Stimulated activated CD4-positive, alpha-beta T cell treated with anti-CD3 and anti-CD28 coated beads, Interleukin-2, amount 100 ng/mL, for 24 hours (primary cell): ENCODE results near the gene DCX.

Experiments
- DNase-seq, 2 donors: peaks; one replicate each; pipeline ENCODE4 v3.0.0-alpha.2; 2020

DCX gene

DNA sequence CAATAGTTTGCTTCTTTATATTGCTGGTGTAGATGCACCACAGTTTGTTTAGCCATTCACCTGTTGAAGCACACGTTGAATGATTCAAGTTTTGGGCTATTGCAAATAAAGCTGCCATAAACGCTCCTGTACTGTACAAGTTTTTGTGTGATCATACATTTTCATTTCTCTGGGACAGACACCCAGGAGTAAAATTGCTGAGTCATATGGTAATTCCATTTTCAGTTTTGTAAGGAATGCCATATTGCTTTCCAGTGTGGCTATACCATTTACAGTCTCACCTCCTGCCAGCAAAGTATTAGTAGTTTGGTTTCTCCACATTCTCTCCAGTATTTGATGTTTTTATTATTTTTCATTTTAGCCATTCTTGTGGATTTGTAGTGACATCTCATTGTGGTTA is 109.7 kb downstream of the DCX start:
- DNase-seq = no peak

DNA sequence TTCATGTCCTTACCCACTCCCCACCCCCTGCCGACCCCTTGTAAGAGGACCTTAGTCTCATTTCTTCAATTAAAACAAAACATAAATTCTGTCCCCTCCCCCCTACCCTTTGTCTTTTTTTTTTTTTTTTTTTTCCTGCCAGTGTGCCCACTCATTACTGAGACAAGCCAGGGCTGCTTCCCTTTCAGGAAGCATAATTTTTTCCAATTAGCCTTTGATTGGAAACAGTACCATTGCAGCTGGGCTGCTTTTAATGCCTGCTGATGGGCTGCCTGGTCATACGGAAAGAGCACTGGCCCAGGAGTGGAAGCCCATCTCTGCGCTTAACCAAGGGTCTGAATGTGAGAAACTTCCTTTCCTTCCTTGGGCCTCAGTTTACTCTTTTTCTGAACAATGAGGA is 123.2 kb downstream of the DCX start:
- DNase-seq = no peak

DNA sequence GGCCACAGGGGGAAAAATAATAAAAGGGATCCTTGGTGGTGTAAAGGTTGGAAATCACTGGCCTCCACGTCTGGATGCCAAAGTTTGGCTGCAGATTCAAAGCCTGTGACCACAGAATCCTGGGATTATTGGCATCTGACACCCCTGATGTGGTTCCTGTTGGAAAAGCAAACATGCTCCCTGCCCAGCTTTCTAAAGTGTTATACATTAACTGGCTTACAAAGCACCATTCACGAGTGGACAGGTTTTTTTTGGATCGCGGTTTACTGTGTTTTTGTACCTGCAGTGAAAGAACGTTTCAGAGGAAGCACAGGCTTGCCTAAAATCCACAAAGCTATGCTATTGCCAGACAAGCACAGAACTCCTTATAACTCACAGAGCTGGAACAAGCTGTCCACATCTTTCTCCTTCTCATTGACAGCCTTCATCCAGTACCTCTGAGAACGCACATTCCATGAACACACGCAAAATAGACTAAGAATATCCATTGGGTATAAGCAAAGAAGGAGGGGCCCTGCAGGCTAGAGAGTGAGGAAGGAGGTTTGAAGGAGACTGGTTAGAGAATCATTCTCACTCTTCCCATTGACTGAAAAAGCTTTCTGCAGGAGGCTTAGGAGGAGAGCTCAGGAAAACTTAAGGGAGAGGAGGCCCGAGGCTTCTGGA is 127.2 kb downstream of the DCX start:
- DNase-seq = no peak

DNA sequence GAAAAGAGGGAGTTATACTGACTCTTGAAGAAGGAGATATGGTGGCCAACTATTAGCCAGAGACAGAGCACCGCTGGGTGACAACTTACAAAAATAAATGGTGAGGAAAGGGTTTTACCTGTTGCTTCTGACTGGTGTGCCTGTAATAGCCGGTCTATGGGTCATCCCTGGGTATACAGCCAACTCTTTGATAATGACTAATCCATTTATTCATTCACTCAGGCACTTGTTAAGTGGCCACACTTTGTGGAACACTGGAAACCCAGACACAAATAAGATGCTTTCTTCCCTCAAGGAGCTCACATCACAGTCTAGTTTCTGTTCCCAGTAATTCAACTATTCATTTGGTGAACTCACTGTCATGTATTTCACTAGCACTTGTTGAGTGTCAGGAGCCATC is 128.5 kb downstream of the DCX start:
- DNase-seq = no peak

DNA sequence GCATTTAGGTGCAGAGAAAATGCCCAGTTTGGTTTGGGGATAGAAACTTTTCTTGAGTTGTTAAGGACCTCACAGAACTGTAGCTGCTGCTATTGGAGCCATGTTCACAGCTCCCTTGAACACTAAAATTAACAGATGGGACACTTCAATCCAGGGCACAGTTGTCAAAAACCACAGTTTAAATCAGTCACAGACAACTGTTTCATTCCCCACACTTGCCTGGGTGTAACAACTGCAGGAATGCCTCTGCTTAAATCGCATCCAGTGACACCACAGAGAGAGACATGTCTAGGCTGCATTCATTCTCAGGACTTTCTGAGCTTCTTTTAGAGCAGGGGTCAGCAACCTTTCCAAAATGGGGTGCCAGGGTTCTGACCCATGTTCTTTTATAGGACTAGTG is 129.0 kb downstream of the DCX start:
- no peak for DNase-seq

DNA sequence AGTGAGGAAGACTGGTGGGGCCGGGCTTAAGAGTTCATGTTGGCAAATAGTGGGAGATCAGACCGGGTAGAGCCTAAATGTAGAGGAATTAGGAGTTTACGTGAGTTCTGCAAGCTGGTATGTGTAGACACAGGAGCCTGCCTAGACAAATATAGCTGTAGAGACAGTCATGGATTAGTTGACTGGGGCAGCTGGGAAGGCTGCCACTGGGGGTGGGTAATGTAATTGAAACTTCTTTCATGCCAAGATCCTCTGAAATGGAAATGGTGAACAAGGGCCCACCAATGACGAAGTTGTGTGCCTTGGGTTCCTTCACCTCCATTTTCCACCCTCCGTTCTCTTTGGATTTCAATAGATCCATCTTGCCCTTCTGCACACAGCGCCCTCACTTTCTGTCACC is 129.9 kb downstream of the DCX start:
- DNase-seq = no peak

DNA sequence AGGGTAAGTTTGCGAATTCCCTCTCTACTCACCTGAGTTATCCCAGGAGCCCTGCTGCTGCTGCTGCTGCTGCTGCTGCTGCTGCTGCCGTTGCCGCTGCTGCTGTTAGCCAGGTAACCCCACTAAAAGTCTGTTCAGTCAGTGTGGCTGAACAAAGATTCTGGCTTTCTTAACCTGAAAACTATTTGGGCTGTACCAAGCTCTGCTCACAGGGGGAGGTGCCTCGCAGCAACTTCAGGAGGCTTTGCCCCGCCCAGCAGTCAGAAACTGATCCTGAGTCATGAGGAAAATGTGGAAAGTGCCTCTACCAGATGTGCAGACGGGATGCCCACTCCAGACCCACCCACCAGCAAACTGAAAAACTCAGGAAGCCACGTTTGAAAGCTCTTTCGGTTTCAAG is 141.7 kb downstream of the DCX start, which contains the start of gene CAPN6:
Gene CAPN6, minus strand, starts transcription at position 145 of the 400 bp plus-strand sequence. CDS start 6,547 bp downstream, outside the sequence.
- no peak for DNase-seq

DNA sequence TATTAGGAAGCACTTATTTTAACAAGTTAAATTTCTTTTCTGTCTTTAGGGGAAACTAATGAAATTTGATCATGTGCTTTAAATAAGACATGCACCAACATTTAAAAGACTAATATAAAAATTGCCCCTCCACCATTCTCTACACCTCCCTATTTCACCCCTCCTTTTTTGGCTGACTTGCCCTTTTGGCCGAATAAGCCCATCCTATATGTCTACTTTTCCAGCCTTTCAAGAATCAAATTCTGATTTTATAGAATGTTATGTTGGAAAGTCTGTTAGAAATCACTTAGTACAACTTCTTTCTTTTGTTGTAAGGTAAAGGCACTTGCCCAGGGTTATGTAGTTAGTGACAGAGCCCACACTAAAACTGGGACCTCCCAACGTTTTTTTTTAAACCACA is 143.5 kb downstream of the DCX start:
- DNase-seq = no peak

DNA sequence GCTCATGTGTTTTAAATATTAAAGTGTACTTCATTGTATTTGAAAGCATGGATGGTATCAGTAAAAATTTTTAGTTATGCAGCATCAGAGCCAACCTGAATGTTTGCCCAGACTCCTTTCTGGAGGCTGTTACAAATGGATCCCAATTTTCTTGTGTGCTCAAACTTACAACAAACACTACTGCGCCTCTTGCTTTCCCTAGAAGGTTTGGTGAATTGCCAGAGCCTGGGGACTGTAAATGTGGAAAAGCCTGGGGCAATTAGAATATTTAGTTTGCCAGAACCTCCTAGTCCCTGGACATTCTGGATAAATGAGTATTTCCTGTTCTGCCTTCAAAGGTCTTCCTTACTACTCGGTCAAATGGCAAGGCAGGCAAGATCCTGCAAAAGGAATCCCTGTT is 146.5 kb downstream of the DCX start:
- DNase-seq = no peak

DNA sequence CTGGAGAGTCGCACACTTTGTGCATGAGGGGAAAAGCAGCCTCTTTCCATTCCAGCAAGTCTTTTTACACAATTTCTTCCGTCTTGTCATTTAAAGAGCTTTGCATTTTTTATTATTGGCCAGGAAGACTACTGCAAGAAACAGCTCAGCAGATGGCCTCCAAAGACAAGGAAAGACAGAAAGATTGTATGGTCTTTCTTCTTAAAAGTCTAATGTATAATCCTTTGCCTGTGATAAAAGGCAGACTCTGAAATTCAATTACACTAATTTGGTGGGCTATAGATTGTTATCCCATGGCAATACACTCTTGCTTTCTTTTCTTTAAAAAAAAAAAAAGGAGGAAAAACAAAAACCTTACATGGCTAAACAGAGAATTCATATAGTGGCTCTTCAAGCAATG is 147.6 kb downstream of the DCX start:
- no peak for DNase-seq

DNA sequence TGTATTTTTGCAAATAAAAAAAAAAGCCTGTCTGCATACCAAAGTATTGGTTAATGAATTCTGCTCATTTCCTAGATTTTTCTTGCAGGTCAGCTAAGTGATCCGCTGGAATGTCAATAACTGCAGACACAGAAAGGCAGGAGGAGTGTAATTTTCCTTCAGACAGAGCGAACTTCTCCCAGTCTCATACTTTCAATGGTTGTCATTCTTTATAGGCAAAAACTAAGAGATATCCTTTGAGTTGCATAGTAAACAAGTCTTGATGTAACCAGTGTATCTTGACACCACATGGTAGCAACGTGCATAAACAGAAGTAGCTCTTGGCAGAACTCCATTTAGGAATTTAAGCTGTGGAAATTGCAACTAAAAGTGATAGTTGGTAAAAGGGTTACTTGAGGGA is 149.9 kb downstream of the DCX start:
- DNase-seq = no peak

DNA sequence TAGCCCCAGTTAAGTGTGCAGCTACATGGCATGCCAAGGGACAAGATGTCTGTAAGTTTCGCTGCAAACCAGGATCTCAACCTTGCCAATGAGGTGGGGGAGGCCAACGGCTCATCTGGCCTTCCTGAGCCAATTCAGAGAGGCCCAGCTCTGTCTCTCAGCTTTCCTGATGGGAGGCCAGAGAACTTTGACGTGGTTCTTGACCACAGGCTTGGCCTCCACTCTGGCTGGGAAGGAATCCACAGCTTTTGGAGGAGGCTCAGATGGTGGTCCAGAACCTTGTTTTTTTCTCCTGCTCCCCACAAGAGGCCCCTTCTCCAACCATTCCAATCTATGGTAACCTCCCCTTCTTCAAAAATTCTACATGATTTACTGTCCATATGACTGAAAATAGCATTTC is 151.5 kb downstream of the DCX start:
- DNase-seq = no peak

DNA sequence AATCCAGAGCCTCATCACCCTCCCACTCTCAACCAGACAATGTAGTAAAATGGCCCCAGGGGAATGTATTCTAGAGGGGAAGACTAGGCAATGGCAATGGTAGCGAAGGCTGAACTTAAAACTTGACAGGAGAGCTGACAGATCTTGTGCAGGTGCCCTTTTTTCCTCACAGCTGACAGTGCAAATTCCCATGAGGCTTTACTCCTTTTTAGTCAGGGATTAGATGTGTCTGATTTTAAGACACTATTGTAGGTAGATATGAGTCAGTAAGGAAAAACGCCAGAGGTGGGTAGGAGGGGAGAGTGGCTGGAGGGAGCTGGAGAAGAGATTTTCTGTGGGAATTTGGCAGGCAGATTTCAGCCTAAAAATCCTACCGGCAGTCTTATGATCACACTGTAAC is 152.4 kb downstream of the DCX start:
- DNase-seq = no peak

DNA sequence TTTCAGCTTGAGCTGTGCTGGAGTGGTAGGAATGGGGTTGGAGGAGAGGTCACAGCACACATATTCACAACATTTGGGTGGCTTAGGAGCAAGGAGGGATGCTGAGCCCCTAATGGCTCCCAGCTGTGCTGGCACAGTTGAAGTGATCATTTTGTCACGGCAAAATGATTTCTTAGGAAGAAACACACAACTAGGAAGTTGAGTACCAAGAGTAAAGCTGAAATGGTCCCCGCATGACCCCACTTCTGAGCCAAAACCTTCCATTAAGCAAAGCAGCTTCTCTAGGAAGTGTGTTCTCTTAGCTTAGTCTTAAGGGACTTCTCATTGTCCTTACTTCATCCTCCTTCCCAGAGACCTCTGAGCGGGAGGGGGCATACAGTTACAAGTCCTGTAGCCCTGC is 154.3 kb downstream of the DCX start:
- DNase-seq = no peak

DNA sequence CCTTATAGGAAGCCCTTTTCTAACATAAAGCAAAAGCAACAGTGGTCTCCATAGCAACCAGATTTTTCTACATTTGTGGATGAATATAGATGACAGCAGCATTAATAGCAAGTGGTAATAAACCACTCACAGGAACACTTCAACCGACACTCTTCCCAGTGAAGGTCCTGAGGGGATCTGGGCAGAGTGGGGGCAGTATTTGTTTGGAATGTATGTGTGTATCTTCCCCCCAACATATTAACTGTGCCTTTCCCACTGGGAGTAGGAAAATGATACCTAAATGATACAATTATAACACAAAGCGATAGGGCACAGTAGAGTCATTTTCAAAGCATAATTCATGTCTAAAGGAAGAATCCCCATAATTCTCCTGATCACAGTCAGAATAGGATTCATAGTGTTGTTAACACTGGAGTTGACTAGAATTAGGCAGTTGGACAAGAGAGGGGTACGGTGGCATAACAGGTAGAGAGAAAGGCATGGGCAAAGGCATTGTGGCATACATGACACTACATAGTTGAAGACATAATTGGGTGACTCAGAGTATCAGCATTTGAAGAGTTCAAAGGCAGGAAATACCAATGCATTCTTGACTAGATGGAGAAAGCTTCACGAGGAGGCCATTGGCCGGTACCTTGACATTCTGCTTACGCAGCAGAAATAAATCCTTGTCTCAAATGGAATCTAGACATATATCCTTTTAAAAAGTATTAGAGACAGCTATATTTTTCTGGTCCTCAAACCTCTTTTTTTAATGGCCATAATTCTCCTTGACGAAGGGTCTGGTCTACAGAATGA is 156.9 kb downstream of the DCX start:
- DNase-seq = no peak

DNA sequence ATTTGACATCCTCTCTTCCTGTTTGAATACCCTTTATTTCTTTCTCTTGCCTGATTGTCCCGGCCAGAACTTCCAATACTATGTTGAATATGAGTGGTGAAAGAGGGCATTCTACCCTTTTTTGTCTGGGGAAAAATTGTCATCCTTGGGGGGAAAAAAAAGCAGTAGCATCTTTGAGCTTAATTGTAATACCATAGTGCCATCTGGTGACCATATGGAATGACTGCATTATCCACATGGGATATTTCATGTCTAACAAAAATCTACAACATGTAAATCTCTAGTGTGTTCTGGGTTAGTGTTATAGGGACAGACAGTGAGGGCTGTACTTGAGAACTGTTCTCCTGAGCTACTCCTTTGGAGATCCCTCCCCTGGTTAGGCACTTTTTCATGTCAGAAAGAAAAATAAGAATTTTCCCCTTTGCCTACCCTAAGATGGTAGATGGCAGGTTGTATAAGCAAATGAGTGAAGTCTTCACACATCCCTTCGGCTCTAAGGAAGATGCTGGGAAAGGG is 167.7 kb downstream of the DCX start:
- DNase-seq = no peak
